Activated CD8-positive, alpha-beta memory T cell treated with anti-CD3 and anti-CD28 coated beads, Interleukin-2, amount 50 U/mL, for 24 hours (primary cell): ENCODE measurements around the gene XKR7.
A peak's percentile ranks its signal among the peaks of the same experiment; 100 is the strongest.

Experiments
- DNase-seq: peaks from one replicate; pipeline ENCODE4 v3.0.0-alpha.2; 2020; ENCODE audit errors: extremely low read depth

XKR7 gene

DNA sequence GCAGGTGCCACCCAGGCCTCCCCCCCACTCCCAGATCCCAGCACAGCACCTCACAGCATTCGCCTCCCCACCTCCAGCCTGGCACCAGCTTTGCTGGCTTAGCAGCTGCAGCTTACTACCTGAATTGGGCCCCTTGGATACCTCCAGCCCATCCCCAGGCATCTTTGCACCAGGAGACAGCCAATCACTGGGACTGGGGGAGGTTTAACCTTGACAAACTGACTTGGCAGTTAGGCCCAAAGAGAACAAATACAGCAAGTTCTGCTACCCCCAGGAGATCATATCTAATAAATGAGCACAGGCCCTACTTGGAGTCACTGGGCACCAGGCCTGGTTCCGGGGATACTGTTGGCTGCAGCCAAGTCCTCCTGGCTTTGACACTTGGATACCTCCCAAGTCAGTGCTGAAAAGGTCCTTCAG lies 24.9 kb upstream of the XKR7 start:
- no peak for DNase-seq

DNA sequence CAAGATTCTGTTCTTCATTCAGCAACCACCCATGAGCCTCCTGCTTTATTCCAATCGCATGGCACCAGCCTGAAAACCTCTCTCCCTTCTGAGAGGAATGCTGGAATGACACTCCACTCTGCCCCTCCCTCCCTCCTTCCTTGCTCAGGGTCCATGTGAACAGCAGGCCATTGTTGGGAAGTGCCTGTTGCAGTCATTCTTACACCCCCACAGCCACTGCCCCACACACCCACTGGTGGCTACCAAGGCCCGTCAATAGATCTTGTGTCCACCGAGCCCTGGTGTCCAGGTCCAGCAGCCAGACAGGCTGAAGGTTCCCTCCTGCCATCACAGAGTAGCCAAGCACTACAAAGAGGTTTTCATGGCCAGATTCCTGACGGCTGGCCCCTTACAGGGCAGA lies 22.6 kb upstream of the XKR7 start:
- no peak for DNase-seq

DNA sequence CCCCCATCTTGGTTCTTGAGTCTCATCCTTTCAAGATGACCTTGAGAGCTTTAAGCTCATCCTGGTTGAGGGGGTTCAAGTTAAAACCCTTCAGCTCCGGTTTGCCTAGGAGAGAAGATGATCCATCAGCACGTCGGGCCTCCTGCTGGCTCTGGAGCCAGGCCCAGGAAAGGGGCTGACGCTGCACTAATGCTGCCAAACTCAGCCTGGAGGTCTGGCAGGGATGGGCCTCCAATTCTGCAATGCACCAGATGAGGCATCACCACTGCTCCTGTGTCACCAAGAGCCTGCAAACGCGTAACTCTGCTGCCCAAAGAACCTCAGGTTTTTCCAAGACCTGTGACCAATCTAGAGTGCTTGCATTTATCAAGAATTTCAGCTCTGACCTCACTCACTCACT lies 22.2 kb upstream of the XKR7 start:
- DNase-seq: no peak

DNA sequence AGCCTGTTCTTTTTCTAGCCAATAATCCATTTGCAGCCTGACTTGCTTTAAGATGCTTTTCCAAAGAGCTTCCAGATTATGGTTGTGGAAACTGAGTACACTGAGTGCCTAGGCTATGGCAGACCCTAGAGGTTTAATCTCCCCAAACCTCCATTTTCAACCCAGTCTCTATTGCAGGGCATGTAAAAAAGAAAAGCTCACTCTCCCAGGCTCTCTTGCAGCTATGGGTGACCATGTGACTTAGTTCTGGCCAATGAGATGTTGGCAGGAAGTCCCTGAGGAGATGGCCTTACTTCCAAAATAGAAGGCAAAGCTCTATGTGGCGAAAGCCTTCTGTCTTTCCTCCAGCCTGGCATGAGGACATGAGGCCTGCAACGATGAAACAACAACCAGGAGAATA lies 19.9 kb upstream of the XKR7 start:
- no peak for DNase-seq

DNA sequence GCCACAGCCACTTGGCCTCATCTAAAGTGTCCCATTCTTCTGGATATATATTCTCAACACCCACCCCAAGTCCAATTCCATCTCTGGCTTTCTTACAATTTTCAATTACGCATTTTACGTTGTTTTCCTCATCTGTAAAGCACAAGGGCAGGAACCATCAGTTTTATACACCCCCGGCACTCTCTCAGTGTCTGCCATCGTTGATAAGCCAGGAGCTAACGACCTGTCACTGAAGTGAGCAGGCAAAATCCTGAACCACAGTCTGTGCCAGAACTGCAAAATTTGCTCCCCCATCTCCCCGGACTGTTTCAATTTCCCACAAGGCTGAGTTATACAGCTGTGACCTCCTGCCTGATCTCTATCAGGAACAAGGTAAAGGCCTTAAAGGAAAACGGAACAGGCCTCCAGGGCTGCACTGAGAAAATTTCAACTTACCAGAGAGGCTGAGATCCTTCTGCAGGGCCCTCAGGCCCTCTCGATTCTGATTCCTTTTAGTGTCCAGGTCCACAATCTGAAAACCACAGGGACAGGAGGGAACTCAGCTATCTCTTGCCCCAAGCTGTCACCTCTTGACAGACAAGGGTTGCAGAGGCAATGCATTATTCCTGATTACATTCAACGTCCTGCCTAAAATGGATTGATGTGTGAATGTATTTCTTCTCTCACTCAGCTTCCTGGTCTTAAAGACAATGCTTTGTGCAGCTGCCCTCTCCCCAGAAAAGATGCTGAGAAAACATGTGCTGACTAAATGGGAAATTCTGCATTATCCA lies 17.9 kb upstream of the XKR7 start:
- no peak for DNase-seq

DNA sequence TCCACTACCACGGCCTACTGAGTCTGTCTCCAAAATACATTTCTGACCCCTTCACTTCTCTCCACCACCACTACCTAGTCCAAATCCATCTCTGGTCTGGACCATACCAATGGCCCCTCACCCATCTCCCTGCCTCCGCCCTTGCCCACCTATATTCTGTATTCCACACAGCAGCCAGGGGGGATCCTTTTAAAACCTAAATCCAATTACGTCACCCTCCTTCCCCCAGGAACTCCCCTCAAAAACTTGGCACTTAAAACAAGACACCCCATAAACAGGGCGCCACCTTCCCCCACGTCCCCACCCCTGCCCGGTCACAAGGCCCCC lies 16.8 kb upstream of the XKR7 start:
- no peak for DNase-seq

DNA sequence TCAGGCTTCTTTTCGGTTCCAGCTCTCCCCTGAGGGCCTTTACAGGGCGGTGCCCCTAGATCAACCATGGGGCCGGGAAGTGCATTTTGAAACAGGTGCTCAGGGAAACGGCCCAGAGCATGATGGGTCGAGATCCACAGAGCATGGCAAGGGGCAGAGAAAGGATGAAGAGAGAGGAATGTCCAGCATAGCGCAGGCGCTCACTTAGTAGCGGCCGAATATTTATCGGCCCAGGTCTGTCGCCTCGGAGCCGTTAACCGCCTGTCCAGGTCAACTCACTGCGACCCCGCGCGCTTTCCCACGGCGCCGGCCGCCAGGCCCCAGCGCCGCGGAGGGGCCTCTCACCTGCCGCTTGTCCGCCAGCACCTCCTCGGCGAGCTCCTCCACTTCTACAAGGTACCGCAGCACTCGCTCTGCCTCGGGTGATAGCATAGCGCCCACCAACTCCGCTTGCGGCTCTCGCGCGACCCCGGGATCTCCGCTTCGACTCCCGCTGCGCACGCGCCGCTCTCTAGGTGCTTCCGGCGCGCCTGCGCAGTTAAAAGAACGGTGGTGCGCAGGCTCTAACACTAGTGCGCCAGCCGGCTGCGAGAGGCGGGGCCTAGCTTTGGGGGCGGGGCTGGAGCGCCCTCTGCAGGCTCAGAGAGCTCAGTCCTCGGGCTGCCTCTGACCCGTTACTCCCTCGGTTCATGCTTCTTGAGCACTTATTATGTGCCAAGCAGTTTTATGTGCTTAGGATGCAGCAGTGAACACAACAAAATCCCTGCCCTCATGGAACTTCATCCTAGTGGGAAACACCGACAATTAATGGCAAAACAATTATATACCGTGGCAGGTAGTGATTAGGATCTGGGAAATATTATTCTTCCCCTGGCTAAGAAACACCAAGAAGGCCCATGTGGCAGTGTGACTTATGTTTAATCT lies 16.2 kb upstream of the XKR7 start, which contains the start of gene PDRG1:
Gene PDRG1, minus strand, starts transcription at position 517 of the 924 bp plus-strand sequence. Its CDS starts 85 bp downstream, at position 432.
- peak; percentile 88 for DNase-seq

DNA sequence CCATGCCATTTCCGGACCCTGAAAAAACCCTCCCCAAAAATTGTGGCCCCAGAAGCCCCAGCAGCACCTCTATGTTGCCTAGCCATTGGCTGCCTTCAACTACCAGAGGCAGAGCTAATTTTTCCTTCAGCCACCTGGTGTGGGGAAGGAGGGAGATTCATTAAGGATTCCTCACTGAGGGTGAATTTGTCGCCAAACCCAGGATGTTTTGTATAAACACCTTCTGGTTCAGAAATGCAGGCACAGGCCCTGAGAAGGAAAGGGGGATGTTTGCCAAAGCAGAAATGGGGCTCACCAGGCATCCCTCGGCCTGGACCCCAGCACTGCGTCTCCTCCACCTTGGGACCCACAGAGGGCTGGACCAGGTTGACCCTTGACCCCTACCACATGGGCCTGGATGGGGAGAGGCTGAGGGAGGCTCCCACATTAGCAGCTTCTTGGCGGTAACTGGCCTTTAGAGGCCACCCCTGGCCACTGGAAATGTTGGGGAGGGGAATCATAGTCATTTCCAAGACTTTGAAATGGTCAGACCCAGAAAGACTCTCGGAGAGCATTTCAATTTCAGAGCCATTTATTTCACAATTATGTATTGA lies 14.3 kb upstream of the XKR7 start:
- no peak for DNase-seq

DNA sequence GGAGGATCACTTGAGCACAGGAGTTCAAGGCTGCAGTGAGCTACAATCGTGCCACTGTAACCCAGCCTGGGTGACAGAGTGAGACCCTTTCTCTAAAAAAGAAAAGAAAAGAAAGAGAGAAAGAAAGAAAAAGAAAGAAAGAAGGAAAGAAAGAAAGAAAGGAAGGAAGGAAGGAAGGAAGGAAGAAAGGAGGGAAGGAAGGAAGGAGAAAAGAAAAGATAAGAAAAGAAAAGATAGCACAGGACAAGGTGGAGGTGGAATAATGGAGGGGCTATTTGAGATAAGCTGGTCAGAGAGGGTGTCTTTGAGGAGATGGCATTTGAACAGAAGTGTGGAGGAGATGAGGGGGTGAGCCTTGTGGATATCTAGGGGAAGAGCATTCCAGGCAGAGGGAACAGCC lies 13.5 kb upstream of the XKR7 start:
- DNase-seq: no peak

DNA sequence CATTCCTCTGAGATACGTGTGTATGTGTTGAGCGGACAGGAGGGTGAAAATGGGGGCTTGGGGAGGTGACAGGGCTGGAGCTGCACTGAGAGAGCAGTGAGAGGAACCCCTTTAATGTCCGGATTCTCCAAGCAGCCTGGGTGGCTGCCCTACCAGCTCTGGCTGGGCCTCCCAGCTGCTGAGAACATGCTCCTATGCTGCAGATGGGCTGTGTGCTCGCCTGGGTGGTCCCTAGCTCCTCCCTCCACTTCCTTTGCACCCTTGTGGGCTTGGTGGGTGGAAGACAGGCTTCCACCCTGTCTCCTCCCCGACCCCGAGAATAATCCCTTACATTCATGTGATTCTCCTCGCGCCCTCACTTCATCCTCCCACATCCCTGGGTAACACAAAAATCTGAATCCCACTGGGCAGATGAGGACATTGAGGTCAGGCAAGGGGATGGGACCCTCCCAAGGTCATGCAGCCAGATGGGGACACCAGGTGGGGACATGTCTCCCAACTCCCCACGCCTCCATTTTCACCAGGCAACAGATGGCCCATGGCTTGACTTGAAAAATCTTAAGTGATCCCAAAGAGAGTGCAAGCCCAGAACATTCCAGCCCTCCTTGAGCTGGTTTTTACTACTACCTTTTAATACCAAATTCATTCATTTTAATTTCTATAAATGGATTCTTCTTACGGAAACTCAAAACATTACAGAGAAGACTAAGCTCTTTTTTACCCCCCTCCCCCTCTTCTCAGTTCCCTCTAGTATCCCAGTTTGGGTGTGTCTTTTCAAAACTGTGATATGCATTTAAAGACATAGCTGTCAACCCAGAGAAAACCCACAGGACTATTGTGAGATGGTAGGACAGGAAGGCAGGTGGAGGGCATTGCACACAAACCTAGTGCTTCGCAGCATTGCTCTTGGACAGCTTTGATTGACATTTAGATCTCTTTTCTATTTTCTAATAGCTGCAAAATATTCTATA lies 11.1 kb upstream of the XKR7 start:
- DNase-seq: no peak

DNA sequence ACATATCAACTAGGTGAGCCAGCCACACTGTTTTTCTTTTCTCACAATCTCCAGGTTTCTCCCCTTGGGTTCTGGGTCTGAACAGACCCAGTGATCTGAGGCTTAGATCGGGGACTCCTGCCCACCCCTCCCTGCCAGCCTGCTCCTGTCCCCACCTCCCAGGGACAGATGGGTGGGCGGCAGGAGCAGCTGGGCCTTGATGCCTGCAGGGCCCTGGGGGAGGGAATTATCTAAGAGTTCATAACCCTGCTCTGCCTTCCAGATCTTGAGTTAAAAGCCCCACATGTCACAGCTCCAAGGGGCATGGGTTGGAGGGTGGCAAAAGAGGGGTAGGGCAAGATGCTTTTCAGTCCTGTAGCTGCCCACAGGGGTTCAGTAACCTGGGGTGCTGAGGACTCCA lies 5.2 kb upstream of the XKR7 start:
- DNase-seq: no peak

DNA sequence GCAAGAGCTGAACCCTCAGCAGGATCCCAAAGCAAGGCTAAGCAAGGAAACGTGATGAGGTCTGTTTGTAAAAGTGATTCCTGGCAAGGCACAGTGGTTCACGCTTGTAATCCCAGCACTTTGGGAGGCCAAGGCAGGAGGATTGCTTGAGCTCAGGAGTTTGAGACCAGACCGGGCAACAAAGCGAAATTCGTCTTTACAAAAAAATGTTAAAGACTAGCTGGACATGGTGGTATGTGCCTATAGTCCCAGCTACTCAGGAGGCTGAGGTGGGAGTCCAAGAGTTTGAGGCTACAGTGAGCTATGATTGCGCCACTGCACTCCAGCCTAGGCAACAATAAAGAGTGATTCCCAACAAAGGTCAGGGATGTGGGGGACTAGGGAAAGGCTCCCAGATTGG lies 4.1 kb upstream of the XKR7 start:
- DNase-seq: no peak

DNA sequence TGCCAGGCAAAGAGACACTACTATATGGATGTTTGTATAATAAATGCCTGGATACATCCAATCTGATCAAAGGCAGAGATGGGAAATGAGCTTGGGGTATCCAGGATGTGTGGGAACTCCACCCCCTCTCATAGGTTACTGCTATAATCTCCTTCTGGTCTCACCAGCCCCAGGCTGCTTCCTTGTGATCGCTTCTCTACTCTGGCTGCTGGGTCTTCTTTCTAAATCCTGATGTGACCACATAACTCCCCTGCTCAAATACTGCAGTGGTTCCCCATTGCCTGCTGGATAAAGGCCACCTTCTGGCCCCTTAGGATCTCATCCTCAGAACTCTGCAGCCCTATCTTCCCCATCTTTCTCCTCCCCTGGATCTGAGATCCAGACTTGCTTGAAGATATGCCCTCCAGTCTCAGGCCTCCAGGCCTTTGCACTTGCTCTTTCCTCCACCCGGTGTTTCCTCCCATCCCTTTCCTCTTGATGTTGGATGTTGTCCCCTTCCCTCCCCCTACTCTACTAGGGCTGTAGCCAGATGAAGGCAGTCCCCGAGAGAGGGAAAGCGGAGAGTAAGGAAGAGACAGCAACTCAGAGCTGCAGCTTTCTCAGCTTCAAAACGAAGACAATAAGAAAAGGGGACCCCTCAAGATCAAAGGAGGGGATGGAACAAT lies 828 bp upstream of the XKR7 start:
- DNase-seq: no peak

DNA sequence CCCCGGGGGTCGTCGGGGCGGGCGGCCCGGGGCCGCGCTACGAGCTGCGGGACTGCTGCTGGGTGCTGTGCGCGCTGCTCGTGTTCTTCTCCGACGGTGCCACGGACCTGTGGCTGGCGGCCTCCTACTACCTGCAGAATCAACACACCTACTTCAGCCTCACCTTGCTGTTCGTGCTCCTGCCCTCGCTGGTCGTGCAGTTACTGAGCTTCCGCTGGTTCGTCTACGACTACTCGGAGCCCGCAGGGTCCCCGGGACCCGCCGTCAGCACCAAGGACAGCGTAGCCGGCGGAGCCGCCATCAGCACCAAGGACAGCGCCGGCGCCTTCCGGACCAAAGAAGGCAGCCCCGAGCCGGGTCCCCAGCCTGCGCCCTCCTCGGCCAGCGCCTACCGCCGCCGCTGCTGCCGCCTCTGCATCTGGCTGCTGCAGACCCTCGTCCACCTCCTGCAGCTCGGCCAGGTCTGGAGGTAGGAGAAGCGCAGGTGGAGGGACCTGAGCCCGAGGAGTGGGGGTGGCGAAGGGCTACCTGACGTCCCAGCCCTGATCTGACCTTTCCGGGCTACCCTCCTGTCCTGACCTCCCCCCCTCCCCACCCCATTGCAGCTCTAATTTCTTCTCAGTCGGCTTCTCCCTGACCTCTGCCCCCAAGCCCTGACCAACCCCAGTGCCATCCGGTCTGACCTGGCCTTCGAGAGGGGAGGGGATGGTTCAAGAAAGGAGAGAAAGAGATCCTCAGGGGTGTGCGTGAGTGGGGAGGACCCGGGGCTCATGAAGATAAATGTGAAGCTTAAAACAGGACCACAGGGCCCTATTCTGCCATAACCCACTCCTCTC lies 558 bp downstream of the XKR7 start:
- DNase-seq: peak; percentile 27

DNA sequence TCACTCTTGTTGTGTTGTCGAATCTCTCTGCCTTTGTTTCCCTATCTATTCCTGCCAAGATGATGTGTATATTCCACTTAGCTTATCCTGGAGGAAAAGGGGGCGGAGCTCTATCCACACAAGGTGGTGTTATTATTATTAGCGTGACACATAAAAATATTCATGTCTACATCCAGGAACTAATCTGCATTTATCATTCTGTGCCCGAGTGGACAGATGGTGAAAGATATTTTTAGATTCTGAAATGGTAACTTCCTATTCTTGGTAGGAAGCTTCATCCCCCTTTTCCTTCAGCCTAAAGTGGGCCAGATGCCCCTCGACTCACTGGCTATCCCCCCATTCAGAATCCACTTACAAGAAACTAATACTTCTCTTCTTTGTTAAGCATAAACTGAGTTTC lies 2.0 kb downstream of the XKR7 start:
- no peak for DNase-seq

DNA sequence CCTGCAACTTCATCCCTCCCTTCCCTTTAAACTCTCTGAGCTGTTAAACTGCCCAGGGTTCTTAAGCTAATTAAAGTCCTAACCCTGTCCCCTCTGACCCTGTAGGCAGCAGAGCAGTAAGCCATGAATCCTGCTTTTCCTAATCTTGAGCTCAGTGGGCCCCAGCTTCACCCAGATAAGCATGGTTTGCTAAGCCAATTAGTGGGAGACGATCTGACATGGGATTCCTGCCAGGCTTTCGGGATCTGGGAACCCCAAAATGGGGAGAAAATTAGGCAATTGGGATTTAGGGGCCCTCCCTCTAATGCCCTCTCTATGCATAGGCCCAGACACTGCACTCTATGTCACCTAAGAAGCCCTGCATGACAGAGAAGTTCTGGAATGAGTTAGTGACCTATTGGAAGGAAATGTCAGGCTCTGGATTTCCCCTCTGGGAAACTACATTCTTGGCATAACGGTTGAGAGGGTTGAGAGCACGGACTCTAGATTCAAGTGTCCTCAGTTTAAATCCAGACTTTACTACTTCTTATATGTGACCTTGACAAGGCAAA lies 4.6 kb downstream of the XKR7 start:
- DNase-seq: no peak

DNA sequence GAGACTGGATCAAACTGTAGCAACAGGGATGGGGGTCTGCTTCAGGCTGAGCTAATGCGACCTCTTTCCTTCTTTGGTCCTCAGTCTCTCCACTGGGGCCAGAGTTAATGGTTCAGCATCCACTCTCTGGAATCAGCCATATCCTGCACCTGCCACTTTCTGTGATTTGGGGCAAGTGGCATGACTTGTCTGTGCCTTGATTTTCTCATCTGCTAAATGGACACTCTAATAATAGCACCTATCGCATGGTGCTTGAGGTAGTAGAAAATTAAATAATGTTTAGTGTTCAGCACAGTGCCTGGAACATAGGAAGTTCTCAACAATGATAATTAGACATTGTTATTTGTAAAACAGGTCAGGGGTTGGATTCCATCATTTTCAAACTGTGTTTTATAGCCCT lies 6.3 kb downstream of the XKR7 start:
- DNase-seq: no peak

DNA sequence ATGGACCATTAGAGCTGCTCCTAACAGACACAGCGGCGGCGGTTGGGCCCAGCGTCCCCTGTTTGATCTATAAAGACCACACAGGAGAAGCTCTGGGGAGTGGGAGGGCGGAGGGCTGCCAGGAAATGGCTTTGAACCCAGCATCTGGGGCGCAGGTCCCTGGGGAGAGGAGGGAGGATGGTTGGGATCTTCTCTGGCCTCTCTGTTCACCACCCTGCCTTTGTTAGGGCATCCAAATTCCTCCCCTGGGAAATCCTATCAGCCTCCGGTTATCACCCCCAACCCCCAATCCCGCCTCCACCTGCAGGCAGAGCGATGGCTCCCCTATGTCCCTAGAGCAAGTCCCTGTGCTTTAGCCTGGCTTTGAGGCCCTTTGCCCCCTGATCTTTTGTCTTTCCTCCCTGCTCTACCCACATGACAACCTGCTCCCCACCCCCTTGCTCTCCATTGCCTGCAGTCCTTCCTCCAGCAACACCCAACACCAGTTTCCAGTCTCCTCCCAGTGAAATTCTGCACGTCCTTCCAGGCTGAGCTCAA lies 7.1 kb downstream of the XKR7 start:
- no peak for DNase-seq

DNA sequence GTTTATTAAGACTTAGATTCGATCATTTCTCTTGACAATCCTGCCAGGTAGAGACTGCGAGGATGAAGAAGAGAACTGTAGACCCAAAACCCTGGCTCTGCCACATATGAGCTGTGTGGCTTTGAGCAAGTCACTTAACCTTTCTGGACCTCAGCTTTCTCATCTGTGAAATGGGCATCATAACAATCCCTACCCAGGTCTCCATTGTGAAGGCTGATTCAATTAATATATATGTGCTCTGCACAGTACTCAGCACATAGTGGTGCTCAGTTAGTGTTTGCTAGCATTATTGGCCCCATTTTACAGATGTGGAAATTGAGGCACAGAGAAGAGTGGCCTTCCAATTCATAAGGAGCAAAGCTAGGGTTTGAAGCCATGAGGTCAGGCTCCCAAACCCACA lies 7.9 kb downstream of the XKR7 start:
- DNase-seq: no peak

DNA sequence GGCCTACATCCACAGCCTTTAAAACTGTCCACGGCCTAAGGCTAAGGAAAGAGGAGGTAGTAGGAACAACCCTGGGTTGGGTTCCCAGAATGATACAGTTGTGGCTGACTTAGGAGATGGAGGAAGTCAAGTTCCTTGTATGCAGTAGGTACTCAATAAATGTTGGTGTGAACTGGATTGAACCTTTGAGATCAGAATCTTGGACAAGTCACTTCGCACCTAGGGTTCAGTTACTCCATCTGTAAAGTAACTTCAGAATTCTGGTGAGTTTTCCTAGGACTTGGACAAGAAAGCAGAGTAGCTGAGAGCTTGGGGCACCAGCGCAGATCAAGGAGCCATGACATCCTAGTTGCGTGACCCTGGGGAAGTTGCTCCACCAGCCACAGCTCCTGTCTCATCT lies 9.1 kb downstream of the XKR7 start:
- no peak for DNase-seq
